Duodenal mucosa (tissue), 2 donors: ENCODE measurements around the gene SEC24D.

Experiments used
- H3K27ac ChIP-seq: one replicate; pipeline ENCODE4 v1.7.0; 2013; ENCODE audit warnings: low read depth, low read length
- H3K27me3 ChIP-seq, 2 donors: one replicate each; pipeline ENCODE4 v1.7.0; 2013; ENCODE audit warnings: low read length in 2 of 2, control low read depth in 1 of 2; ENCODE audit not compliant: insufficient read depth in 2 of 2, control insufficient read depth in 1 of 2
- H3K36me3 ChIP-seq, 2 donors: one replicate each; pipeline ENCODE4 v1.7.0; 2013; ENCODE audit warnings: low read length in 2 of 2, control low read depth in 1 of 2; ENCODE audit not compliant: insufficient read depth in 2 of 2, control insufficient read depth in 1 of 2
- H3K4me1 ChIP-seq, 2 donors: one replicate each; pipeline ENCODE4 v1.7.0; 2013; ENCODE audit warnings: low read length in 2 of 2, control low read depth in 1 of 2; ENCODE audit not compliant: insufficient read depth in 2 of 2, control insufficient read depth in 1 of 2
- H3K4me3 ChIP-seq, 2 donors: one replicate each; pipeline ENCODE4 v1.7.0; 2013; ENCODE audit warnings: low read length in 2 of 2, low read depth in 1 of 2
- H3K9ac ChIP-seq, 2 donors: one replicate each; pipeline ENCODE4 v1.7.0; 2013; ENCODE audit warnings: low read length in 2 of 2, low read depth in 1 of 2
- H3K9me3 ChIP-seq, 2 donors: one replicate each; pipeline ENCODE4 v1.7.0; 2013; ENCODE audit warnings: low read length in 2 of 2, control low read depth in 1 of 2; ENCODE audit not compliant: control insufficient read depth in 1 of 2

SEC24D gene

GRCh38 chr4:118684873-118685811 lies 150.8 kb downstream of the SEC24D start, which contains the start of gene METTL14:
TSS of gene METTL14 (plus strand) at chr4:118685392. CDS start at chr4:118685535, 143 bp downstream.
- peak within 1 kb of the TSS; percentile 97 to 98 for H3K4me3 ChIP-seq
- H3K9me3 ChIP-seq = no peaks in the 10 kb centered on the region
- H3K4me1 ChIP-seq = peaks cover 19 to 24% of the 10 kb centered on the region in 2 donors

GRCh38 chr4:118683513-118683912 lies 152.4 kb downstream of the SEC24D start:
- no peak overlapping the region for H3K27ac ChIP-seq
- H3K27me3 ChIP-seq = no peaks in the 10 kb centered on the region
- H3K36me3 ChIP-seq = peaks cover 0 to 8% of the 10 kb centered on the region in 2 donors
- H3K4me1 ChIP-seq = peaks cover 19 to 24% of the 10 kb centered on the region in 2 donors
- H3K9me3 ChIP-seq = no peaks in the 10 kb centered on the region
- H3K4me3 ChIP-seq = no peak overlapping the region
- H3K9ac ChIP-seq = no peak overlapping the region

More at GRCh38 chr4:118684873-118685811, 150.8 kb downstream of the SEC24D start, which contains the start of gene METTL14:
- Histone ChIP-seq H3K9ac (peak within 1 kb of the TSS; percentile 87 to 93), H3K27me3 (no peaks in the 10 kb centered on the region), H3K36me3 (peaks cover 0 to 20% of the 10 kb centered on the region in 2 donors), H3K27ac (peak within 1 kb of the TSS; percentile 89)

GRCh38 chr4:118682928-118683327 lies 153.0 kb downstream of the SEC24D start:
- Histone ChIP-seq H3K27me3 (no peaks in the 10 kb centered on the region), H3K4me3 (no peak overlapping the region), H3K36me3 (peaks cover 0 to 2% of the 10 kb centered on the region in 2 donors), H3K4me1 (peaks cover 19 to 24% of the 10 kb centered on the region in 2 donors), H3K27ac (no peak overlapping the region), H3K9me3 (no peaks in the 10 kb centered on the region), H3K9ac (no peak overlapping the region)

- no peaks in the 10 kb centered on the region for H3K36me3 ChIP-seq
- no peak overlapping the region for H3K9ac ChIP-seq
- no peak overlapping the region for H3K27ac ChIP-seq
- no peaks in the 10 kb centered on the region for H3K27me3 ChIP-seq
- H3K9me3 ChIP-seq = no peaks in the 10 kb centered on the region
- no peak overlapping the region for H3K4me3 ChIP-seq
- peaks cover 2 to 6% of the 10 kb centered on the region in 2 donors for H3K4me1 ChIP-seq
These were observed 155.1 kb downstream of the SEC24D start for GRCh38 chr4:118680808-118681207.

GRCh38 chr4:118676128-118676527 lies 159.8 kb downstream of the SEC24D start:
- no peaks in the 10 kb centered on the region for H3K9me3 ChIP-seq
- H3K36me3 ChIP-seq = no peaks in the 10 kb centered on the region
- H3K4me1 ChIP-seq = no peaks in the 10 kb centered on the region
- H3K27me3 ChIP-seq = no peaks in the 10 kb centered on the region
- no peak overlapping the region for H3K27ac ChIP-seq
- no peak overlapping the region for H3K9ac ChIP-seq
- no peak overlapping the region for H3K4me3 ChIP-seq
